ENCODE data around the gene ARSI.
A peak's percentile ranks its signal among the peaks of the same experiment; 100 is the strongest.

The ARSI gene

GRCh38 chr5:150283904-150284303, 18.8 kb downstream of the ARSI start:
- no peaks in the 10 kb centered on the region; the same call in 1 of the 2 replicates for H3K4me1 ChIP-seq (ENCODE audit: control insufficient read depth, insufficient read depth, low read length)
- no peak overlapping the region for H3K4me3 ChIP-seq (ENCODE audit: low read depth, low read length)
- H3K9me3 ChIP-seq (ENCODE audit: control insufficient read depth, insufficient read depth, low read depth, low read length), result no peaks in the 10 kb centered on the region
- H3K27ac ChIP-seq (ENCODE audit: extremely low read depth, low read depth, low read length), result no peak overlapping the region
- CTCF ChIA-PET, result no interaction called here
- POLR2A ChIA-PET, result no interaction called here
- peak; percentile 93 for TF ChIP-seq SCRT2 (tag by site-specific recombination; IDR thresholded peaks at IDR 0.05)
- TF ChIP-seq ZNF146 (tag by site-specific recombination; IDR thresholded peaks at IDR 0.05), result no peak
- H3K36me3 ChIP-seq (ENCODE audit: control insufficient read depth in 2 of 2, insufficient read depth in 1 of 2, low read length in 2 of 2), result no peaks in the 10 kb centered on the region

GRCh38 chr5:150281987-150282386, 20.7 kb downstream of the ARSI start:
- POLR2A ChIA-PET, result no interaction called here
- Histone ChIP-seq H3K36me3 (ENCODE audit: control insufficient read depth in 2 of 2, insufficient read depth in 1 of 2, low read length in 2 of 2) (no peaks in the 10 kb centered on the region), H3K4me3 (ENCODE audit: low read depth, low read length) (no peak overlapping the region), H3K27ac (ENCODE audit: extremely low read depth, low read depth, low read length) (no peak overlapping the region), H3K9me3 (ENCODE audit: control insufficient read depth, insufficient read depth, low read depth, low read length) (no peaks in the 10 kb centered on the region), H3K4me1 (ENCODE audit: control insufficient read depth, insufficient read depth, low read length) (no peaks in the 10 kb centered on the region; the same call in 1 of the 2 replicates)
- TF ChIP-seq ZBTB6 (tag by site-specific recombination; IDR thresholded peaks at IDR 0.05) (no peak), ZNF621 (tag by site-specific recombination; IDR thresholded peaks at IDR 0.05) (no peak), PRDM2 (tag by site-specific recombination; IDR thresholded peaks at IDR 0.05; ENCODE audit: borderline replicate concordance) (no peak), ZNF692 (tag by site-specific recombination; IDR thresholded peaks at IDR 0.05) (no peak), ZNF146 (tag by site-specific recombination; IDR thresholded peaks at IDR 0.05) (no peak), EGR2 (tag by site-specific recombination; IDR thresholded peaks at IDR 0.05; ENCODE audit: low read depth) (peak; percentile 48; the same call in 1 of the 2 replicates)
- CTCF ChIA-PET, result no interaction called here

- H3K36me3 ChIP-seq (ENCODE audit: control insufficient read depth in 2 of 2, insufficient read depth in 1 of 2, low read length in 2 of 2), result no peaks in the 10 kb centered on the region
- TF ChIP-seq ZNF664 (tag by site-specific recombination; IDR thresholded peaks at IDR 0.05) (peak; percentile 72; the same call in 1 of the 2 replicates), ZFP69B (tag by site-specific recombination; IDR thresholded peaks at IDR 0.05) (peak; percentile 69; the same call in 1 of the 2 replicates), ZBTB21 (tag by site-specific recombination; IDR thresholded peaks at IDR 0.05) (no peak), ZSCAN30 (tag by site-specific recombination; IDR thresholded peaks at IDR 0.05) (no peak), ZFHX2 (tag by site-specific recombination; conservative IDR thresholded peaks at IDR 0.05) (peak; percentile 61), EGR2 (tag by site-specific recombination; IDR thresholded peaks at IDR 0.05; ENCODE audit: low read depth) (peak; percentile 16; the same call in 1 of the 2 replicates), ZNF394 (tag by site-specific recombination; IDR thresholded peaks at IDR 0.05; ENCODE audit: borderline replicate concordance) (peak; percentile 82), ZNF692 (tag by site-specific recombination; IDR thresholded peaks at IDR 0.05) (peak; percentile 97), ZIC2 (tag by site-specific recombination; IDR thresholded peaks at IDR 0.05) (peak; percentile 90), ZNF114 (tag by site-specific recombination; IDR thresholded peaks at IDR 0.05) (no peak)
- CTCF ChIA-PET, result no interaction called here
- H3K4me1 ChIP-seq (ENCODE audit: control insufficient read depth, insufficient read depth, low read length), result no peaks in the 10 kb centered on the region
- H3K9me3 ChIP-seq (ENCODE audit: control insufficient read depth, insufficient read depth, low read depth, low read length), result no peaks in the 10 kb centered on the region
- H3K4me3 ChIP-seq (ENCODE audit: low read depth, low read length), result no peak overlapping the region
- POLR2A ChIA-PET, result no interaction called here
- no peak overlapping the region for H3K27ac ChIP-seq (ENCODE audit: extremely low read depth, low read depth, low read length)
Observed at GRCh38 chr5:150279330-150280020, 23.2 kb downstream of the ARSI start.

All from HEK293 (cell line).